ENCODE results near the gene CROCC. TPM values are rescaled to one million over a fixed set of nuclear protein-coding genes. Genes with fewer than 3 reads are reported as not detected.
A peak's percentile ranks its signal among the peaks of the same experiment; 100 is the strongest.
"Not testable (repeated sequence)": the region's sequence is repeated elsewhere in the genome, so short reads cannot be mapped to it uniquely, and the experiment has no call there.

The CROCC gene
- total RNA-seq, 1 experiment from 2014 or later = 36.9 TPM

DNA sequence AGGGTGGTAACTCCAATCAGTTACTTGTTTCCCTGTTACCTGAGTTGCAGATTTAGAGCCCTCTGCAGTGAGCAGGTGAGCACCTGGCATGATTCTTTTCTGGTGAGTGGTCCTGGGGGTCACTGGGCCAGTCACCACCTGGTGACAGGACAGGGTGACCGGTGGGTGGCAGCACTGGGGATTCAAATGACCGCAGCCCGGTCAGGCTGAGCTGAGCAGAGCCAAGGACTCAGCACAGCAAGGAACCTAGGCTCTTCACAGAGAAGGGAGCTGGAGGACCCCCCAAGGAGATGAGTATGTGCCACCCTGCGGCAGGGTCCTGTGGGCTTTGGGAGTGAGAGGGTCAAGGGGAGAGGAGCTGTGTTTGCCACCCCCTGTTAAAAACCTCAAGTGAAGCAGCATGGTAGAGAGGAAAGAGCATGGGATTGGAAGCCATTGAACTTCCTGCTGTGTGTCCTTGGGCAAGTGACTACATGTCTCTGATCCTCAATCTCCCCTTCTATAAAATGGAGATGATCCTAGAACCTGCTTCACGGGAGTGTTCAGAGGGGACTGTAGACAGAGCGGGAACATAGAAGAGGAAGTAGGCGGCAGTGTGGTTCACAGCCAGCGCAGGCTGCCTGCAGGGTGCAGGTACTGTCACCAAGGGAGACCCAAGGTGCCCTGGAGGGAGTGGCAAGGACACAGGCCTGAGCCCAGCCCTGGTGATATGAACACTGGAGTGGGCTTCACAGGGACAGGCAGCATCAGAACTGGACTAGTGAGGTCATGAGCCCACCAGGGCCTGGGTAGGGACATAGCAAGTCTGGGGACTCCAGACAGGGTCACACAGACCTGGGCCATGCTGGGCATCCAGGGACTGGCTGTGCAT, 9.6 kb upstream of the CROCC start:
- H3K27me3 ChIP-seq, H3K9me3 ChIP-seq, H3K36me3 ChIP-seq, DNase-seq, H3K4me3 ChIP-seq: not testable (repeated sequence)

DNA sequence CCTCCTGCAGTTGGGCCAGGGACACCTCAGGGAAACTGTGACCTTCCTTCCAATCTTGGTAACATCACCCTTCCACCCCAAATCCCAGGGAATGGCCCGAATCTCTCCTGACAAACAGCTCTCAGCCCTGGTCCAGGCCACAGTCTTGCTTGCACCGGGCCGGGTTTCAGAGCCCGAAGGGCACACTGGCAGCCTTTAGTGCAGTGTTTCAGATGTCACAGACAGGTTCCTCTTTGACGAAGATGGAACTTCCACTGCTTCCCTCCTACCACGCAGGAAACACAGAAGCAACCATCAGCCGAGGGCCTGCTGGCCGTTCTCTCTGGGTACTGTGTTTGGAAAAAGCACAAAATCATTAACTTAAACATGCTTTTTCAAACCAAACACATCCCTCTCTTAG, 9.0 kb upstream of the CROCC start:
- not testable (repeated sequence) for H3K27me3 ChIP-seq, H3K9me3 ChIP-seq, DNase-seq, H3K36me3 ChIP-seq, H3K4me3 ChIP-seq

DNA sequence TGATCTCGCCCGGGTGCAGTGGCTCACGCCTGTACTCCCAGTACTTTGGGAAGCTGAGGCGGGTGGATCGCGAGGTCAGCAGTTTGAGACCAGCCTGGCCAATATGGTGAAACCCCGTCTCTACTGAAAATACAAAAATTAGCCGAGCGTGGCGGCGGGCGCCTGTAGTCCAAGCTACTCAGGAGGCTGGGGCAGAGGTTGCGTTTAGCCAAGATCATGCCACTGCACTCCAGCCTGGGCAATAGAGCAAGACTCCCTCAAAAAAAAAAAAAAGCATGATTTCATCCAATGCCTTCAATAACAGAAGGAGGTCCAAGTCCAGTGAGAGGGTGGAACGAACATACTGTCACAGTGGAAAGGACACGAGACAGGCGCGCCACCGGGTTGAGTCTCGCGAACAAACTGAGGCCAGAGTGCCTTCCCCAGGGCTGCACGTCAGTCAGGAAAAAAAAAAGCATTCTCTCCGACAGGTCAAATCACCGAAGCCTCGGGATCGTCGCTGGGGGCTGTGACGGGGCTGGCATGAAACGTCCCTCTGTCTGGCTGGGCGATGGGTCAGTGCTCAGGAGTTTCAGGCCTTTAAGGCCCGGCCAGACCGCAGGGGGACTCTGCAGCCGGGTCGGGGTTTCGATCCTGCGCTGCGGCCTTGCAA, 8.4 kb upstream of the CROCC start:
- DNase-seq = no peak
- no peaks in the 10 kb centered on the region for H3K27me3 ChIP-seq
- peak overlapping the region; percentile 66 for H3K4me3 ChIP-seq
- no peaks in the 10 kb centered on the region for H3K9me3 ChIP-seq
- no peaks in the 10 kb centered on the region for H3K36me3 ChIP-seq

DNA sequence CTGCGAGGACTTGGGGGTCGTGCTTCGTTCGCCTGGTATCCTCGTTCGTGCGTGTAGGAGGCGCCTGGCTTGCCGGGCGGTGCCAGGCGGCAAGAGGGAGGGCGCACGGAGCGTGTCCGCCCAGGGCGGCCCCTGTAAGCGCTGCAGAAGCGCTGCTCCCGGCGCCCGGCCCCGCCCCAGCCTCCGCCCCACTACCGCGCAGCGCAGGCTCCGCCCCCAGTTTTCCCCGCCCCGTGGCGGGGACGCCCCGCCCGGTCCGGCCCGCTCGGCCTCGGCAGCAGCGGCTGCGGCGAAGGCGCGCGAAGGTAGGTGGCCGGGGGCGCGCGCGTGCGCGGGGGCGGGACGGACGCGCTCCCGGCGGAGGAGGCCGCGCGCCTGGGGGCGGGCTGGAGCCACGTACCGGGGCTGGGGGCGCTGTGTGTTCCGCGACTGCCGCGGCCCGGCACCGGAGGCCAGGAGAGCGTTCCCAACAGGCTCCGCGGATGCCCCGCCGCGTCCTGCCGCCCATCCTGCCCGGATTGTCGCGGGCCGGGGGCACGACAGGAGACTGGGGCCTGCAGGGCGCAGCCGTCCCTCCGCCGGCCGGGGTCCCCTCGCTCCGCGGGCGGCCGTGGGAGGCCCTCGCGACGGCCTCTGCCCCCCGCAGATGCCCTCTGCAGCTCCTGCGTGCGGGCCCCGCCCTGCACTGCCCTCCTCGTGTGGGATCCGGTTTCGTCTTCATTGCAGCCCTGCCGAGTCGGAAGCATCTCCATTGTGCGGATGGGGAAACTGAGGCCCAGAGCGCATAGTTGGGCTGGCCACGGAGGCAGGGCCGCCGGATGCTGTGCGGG, 7.7 kb upstream of the CROCC start:
- Histone ChIP-seq H3K36me3 (no peaks in the 10 kb centered on the region), H3K4me3 (peak overlapping the region; percentile 66), H3K27me3 (no peaks in the 10 kb centered on the region), H3K9me3 (no peaks in the 10 kb centered on the region)
- DNase-seq = peak; percentile 96

DNA sequence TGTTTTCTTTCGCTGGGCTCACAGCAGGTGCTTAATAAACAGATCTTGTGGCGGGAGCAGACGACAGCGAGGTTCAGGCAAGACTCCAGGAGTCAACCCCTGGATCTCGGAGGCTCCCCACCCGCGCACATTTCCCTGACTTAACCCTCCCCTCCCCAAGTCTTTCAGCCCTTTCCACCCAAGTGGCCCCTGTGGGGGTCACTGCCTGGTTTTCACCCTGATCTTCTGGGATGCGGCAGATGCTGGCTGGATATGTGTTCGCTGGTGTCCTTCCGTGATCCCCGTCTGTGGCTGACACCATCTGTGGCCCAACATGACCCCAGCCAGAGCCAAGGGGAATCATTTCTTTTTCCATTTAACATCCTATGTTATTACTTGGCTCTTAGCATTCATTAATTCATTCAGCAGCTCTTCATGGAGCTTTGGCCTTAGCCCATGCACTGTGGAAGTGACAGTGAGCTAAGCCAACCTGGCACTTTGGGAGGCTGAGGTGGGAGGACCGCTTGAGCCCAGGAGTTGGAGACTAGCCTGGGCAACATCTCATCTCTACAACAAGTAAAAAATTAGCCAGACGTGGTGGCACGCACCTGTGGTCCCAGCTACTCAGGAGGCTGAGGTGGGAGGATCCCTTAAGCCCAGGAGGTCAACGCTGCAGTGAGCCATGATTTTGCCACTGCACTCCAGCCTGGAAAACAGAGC, 6.7 kb upstream of the CROCC start:
- not testable (repeated sequence) for H3K36me3 ChIP-seq, DNase-seq, H3K9me3 ChIP-seq, H3K4me3 ChIP-seq, H3K27me3 ChIP-seq

DNA sequence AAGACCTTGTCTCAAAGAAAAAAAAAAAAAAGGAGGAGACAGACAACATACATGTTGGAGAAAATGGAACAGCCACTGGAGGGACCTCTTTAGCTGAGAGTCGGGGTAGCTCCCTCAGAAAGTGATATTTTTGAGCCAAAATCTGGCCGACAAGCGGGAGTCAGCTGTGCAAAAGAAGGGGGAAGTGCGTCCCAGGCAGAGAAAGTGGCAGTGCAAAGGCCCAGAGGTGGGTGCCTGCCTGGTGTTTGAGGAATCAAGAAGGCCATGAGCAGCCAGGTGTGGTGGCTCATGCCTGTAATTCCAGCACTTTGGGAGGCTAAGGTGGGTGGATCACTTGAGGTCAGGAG, 6.1 kb upstream of the CROCC start:
- H3K4me3 ChIP-seq = no peak overlapping the region
- H3K9me3 ChIP-seq = no peaks in the 10 kb centered on the region
- no peaks in the 10 kb centered on the region for H3K36me3 ChIP-seq
- DNase-seq = no peak
- H3K27me3 ChIP-seq = no peaks in the 10 kb centered on the region

GRCh38 chr1:16916036-16916880, 5.5 kb upstream of the CROCC start:
- H3K9me3 ChIP-seq, H3K36me3 ChIP-seq, DNase-seq, H3K4me3 ChIP-seq, H3K27me3 ChIP-seq: not testable (repeated sequence)

DNA sequence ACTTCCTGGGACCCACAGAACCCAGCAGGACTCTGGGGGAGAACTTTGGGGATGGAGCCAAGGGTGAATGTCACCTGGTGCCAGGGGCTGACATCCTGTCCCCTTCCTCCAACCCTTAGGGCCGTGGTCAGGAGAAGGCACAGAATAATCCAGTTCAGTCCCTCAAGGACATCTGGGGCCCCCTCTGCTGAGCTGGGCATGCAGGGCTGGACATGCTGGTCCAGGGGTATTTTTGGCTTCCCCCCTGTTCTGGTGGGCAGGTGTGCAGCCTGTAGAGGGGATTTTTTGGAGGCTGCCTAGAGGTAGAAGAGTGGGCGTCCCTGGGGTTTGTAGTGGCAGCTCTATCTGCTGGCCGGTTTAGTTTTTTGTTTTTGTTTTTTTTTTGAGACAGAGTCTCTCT, 3.4 kb upstream of the CROCC start:
- no peaks in the 10 kb centered on the region for H3K27me3 ChIP-seq
- H3K9me3 ChIP-seq = no peaks in the 10 kb centered on the region
- DNase-seq = no peak
- no peaks in the 10 kb centered on the region for H3K36me3 ChIP-seq
- no peak overlapping the region for H3K4me3 ChIP-seq

DNA sequence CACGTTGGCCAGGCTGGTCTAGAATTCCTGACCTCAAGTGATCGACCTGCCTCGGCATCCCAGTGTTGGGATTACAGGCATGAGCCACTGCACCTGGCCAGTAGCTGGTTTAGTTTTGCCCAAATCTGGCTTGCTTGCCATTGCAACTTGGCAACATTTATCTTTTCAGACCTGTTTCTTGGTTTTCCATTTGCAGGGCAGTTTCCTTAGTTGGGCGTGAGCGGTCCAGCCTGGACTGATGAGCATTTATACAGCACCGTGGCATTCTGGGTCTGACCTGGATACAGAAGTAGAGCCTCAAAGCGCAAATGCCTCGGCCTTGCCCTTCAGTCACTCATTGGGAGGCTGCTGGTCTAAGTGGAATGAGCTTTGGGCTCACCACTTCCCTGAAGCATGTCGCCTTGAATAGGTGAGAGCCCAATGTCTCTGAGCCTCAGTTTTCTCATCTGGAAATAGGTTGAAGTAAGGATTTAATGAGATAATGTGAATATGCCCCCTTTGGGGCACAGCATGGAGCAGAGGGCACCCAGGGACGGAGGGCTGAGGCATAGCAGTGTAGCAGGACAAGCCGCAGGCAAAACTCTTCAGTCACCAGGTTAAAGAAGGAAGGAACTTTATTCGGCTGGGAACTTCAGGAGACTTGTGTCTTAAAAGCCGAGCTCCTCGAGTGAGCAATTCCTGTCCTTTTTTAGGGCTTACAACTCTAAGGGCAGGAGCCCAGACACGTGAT, 2.6 kb upstream of the CROCC start:
- not testable (repeated sequence) for H3K4me3 ChIP-seq, DNase-seq, H3K9me3 ChIP-seq, H3K36me3 ChIP-seq, H3K27me3 ChIP-seq

DNA sequence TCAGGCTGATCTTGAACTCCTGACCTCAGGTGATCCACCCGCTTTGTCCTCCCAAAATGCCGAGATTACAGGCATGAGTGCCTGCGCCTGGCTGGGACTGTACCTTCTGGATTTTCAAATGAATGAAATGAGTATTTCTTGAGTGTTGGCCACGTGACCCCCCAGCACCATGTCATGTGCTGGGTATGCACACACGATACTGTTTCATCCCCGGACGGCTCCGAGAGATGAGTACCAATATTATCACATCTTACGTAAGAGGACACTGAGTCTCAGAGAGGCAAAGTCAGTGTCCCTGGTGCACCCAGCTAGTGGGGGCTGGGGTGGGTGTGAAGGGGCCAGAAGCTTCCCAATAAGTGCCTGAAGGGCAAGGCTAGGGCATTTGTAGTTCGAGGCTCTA, 780 bp upstream of the CROCC start:
- H3K9me3 ChIP-seq = no peaks in the 10 kb centered on the region
- H3K27me3 ChIP-seq = no peaks in the 10 kb centered on the region
- no peaks in the 10 kb centered on the region for H3K36me3 ChIP-seq
- no peak overlapping the region for H3K4me3 ChIP-seq
- no peak for DNase-seq

DNA sequence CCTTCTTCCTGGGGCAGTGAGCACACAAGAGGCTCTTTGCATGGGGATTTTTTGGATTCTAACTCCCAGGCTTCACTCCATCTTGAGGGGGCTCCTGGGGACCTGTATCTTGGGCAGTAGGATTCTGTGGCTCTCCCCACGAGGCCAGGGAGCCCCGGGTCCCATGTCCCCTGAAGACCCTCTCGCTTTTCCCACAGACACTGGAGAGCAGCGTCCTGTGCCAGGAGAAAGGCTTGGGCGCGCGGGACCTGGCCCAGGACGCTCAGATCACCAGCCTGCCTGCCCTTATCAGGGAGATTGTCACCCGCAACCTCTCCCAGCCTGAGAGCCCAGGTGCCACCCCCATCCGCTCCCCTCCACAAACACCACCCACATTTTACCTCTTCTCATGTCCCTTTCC, 735 bp downstream of the CROCC start:
- Histone ChIP-seq H3K36me3 (no peaks in the 10 kb centered on the region), H3K9me3 (no peaks in the 10 kb centered on the region), H3K27me3 (no peaks in the 10 kb centered on the region), H3K4me3 (no peak overlapping the region)
- no peak for DNase-seq

DNA sequence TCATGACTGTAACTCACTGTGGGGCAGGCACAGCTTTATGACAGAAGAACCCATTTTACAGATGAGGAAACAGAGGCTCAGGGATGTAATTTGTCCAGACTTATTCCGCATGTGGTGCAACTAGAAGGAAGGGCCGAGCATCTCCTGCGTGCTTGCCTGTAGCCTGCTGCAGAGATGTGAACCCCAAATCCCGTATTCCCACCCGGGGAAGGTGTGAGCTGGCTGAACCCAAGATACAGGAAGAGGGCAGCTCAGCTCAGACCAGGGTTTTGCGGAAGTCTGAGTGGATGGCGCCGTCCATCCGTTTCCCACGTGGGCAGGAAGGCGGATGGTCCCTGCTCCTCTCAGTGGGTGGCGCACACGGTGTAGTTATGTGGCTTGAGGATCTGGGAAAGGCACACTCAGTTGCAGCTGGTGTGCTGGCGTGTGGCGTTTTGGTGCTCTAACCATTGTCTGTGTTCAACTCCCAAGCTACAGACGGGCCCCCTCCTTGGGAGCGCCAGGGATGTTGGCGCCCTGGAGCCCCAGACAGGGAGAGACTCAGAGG, 1.2 kb downstream of the CROCC start:
- DNase-seq = no peak
- H3K36me3 ChIP-seq = no peaks in the 10 kb centered on the region
- no peak overlapping the region for H3K4me3 ChIP-seq
- H3K9me3 ChIP-seq = no peaks in the 10 kb centered on the region
- H3K27me3 ChIP-seq = no peaks in the 10 kb centered on the region

- H3K4me3 ChIP-seq = no peak overlapping the region
- no peak for DNase-seq
Measured at GRCh38 chr1:16924216-16924918, 2.6 kb downstream of the CROCC start.

GRCh38 chr1:16924919-16925477, 3.3 kb downstream of the CROCC start:
- Histone ChIP-seq H3K36me3 (no peaks in the 10 kb centered on the region), H3K27me3 (no peaks in the 10 kb centered on the region), H3K4me3 (no peak overlapping the region), H3K9me3 (no peaks in the 10 kb centered on the region)
- DNase-seq = no peak

More at GRCh38 chr1:16924216-16924918, 2.6 kb downstream of the CROCC start:
- Histone ChIP-seq H3K36me3 (no peaks in the 10 kb centered on the region), H3K9me3 (no peaks in the 10 kb centered on the region), H3K27me3 (no peaks in the 10 kb centered on the region)

All from MG63 (cell line).